Gastrocnemius medialis (tissue), 4 donors: ENCODE data around the gene PPIP5K2. TPM values are rescaled to one million over a fixed set of nuclear protein-coding genes. Genes with fewer than 3 reads are reported as not detected.

ENCODE experiments used
- ATAC-seq, 2 donors: fragments of 150-250 bp; one replicate each; pipeline ENCODE4 v1.9.1; 2016
- DNase-seq, 2 donors: peaks; one replicate each; pipeline ENCODE4 v3.0.0-alpha.2; 2019
- H3K27ac ChIP-seq, 4 donors: fragments of 200-600 bp; sonication (generic); 1 replicate in 1 of 4; 2 replicates in 3 of 4; pipeline ENCODE4 v1.5.1; 2016 to 2018; ENCODE audit warnings: mild to moderate bottlenecking in 2 of 4, moderate library complexity in 1 of 4
- H3K27me3 ChIP-seq, 3 donors: fragments of 200-600 bp; sonication (generic) in 2 of 3; 1 replicate in 1 of 3; 2 replicates in 2 of 3; pipeline versions ENCODE4 v1.5.1 to v1.6.0; 2016 to 2019; ENCODE audit warnings: mild to moderate bottlenecking in 1 of 3, moderate library complexity in 1 of 3
- H3K36me3 ChIP-seq, 2 donors: fragments of 200-600 bp; sonication (generic) in 1 of 2; one replicate each; pipeline ENCODE4 v1.5.1; 2017 to 2018
- H3K4me1 ChIP-seq, 2 donors: fragments of 200-600 bp; sonication (generic) in 1 of 2; one replicate each; pipeline ENCODE4 v1.5.1; 2016 to 2017; ENCODE audit warnings: mild to moderate bottlenecking in 2 of 2
- H3K4me3 ChIP-seq, 4 donors: fragments of 200-600 bp; sonication (generic) in 3 of 4; 1 replicate in 1 of 4; 2 replicates in 3 of 4; pipeline ENCODE4 v1.5.1; 2016 to 2019; ENCODE audit warnings: mild to moderate bottlenecking in 2 of 4
- H3K9me3 ChIP-seq, 3 donors: fragments of 200-600 bp; sonication (generic) in 2 of 3; 1 replicate in 1 of 3; 2 replicates in 2 of 3; pipeline ENCODE4 v1.5.1; 2016 to 2019
- CTCF ChIP-seq, 5 experiments: fragments of 450-650 bp in 3 of 5; fragments of 200-600 bp in 2 of 5; sonication (generic) in 2 of 5; IDR thresholded peaks in 4 of 5; conservative IDR thresholded peaks in 1 of 5; 1 replicate in 4 of 5; 2 replicates in 1 of 5; pipeline ENCODE4 v1.5.1; 2016 to 2019; ENCODE audit warnings: antibody characterized with exemption in 5 of 5, mild to moderate bottlenecking in 3 of 5, moderate library complexity in 3 of 5
- POLR2A ChIP-seq, 2 donors: fragments of 450-650 bp; IDR thresholded peaks; one replicate each; pipeline ENCODE4 v1.6.1; 2017; ENCODE audit warnings: antibody characterized with exemption in 2 of 2, mild to moderate bottlenecking in 2 of 2, moderate library complexity in 2 of 2
- in situ Hi-C, 4 donors: fragments of 200-750 bp; cut with MboI; loops; one replicate each; pipeline versions ENCODE4 v1.15.0 to v1.8.0; 2017; ENCODE audit warnings: low sequenced_read_pairs in 4 of 4
- intact Hi-C: fragments of 100-400 bp; cut with DNase I; formaldehyde crosslinking; loops from one replicate; pipeline ENCODE4 v1.15.1; 2023; ENCODE audit warnings: low total_unique reads
- total RNA-seq, 4 donors: library from RNA; depleted of rRNA; stranded (reverse); fragments of >200 nt; gene quantifications; one replicate each; pipeline versions ENCODE4 v1.1.0 to v1.2.3, GENCODE V29; 2016

Gene PPIP5K2
- total RNA-seq, 4 donors from 2014 or later, result 3.5 to 7.0 (median 4.4) TPM

GRCh38 chr5:103259705-103260355 is 139.7 kb downstream of the PPIP5K2 start:
- in situ Hi-C loops, result no loop called here
- ATAC-seq, result peak; percentile 8 to 15
- Histone ChIP-seq H3K27me3 (no peaks in the 10 kb centered on the region), H3K4me3 (peak overlapping the region; percentile 88 to 98 (median 93)), H3K4me1 (peaks cover 48 to 52% of the 10 kb centered on the region in 2 donors), H3K27ac (peak overlapping the region; percentile 81 to 95 (median 92)), H3K36me3 (no peaks in the 10 kb centered on the region), H3K9me3 (no peaks in the 10 kb centered on the region)
- no peak for DNase-seq
- intact Hi-C loops, result loop anchor here (2.0 to 10.0 kb wide), 3 partner anchors 303 to 927 kb away; partner anchors contain the start of genes NUDT12 and PAM
- TF ChIP-seq CTCF (IDR thresholded peaks at IDR 0.05 in 4 of 5, conservative IDR thresholded peaks at IDR 0.05 in 1 of 5) (no peak), POLR2A (IDR thresholded peaks at IDR 0.05) (no peak)

GRCh38 chr5:103260951-103261350 is 140.8 kb downstream of the PPIP5K2 start:
- no peak for TF ChIP-seq POLR2A (IDR thresholded peaks at IDR 0.05)
- no peak for TF ChIP-seq CTCF (IDR thresholded peaks at IDR 0.05 in 4 of 5, conservative IDR thresholded peaks at IDR 0.05 in 1 of 5)
- Histone ChIP-seq H3K27ac (peak overlapping the region in 3 of 4 donors; percentile 0 to 4 (median 3)), H3K27me3 (no peaks in the 10 kb centered on the region), H3K4me3 (peak overlapping the region in 3 of 4 donors; percentile 93 to 98 (median 93)), H3K36me3 (no peaks in the 10 kb centered on the region), H3K9me3 (no peaks in the 10 kb centered on the region), H3K4me1 (peaks cover 52 to 59% of the 10 kb centered on the region in 2 donors)
- intact Hi-C loops, result loop anchor here (10.0 kb wide), 1 partner anchor 506 kb away; the partner anchor contains the start of gene PAM
- DNase-seq (no peak), ATAC-seq (no peak)
- in situ Hi-C loops, result no loop called here

Other genes with a start within 250 kb of the PPIP5K2 start
- 10 to 100 TPM in 1 of 4 donors, 1 to 10 TPM in 3; 4.6 to 11.2 (median 6.9) TPM for gene GIN1, start 163 bp upstream of the PPIP5K2 start, total RNA-seq
- gene MACIR, start 138.5 kb downstream of the PPIP5K2 start, total RNA-seq, result 10 to 100 TPM in 3 of 4 donors, 1 to 10 TPM in 1; 8.0 to 26.6 (median 21.7) TPM